ENCODE measurements around the gene GP5.

The GP5 gene

GRCh38 chr3:194447161-194447560, 48.1 kb upstream of the GP5 start:
- no peak for TF ChIP-seq TSHZ2 (CRISPR knock-in tag; IDR thresholded peaks at IDR 0.05)
- no peak for TF ChIP-seq RARB (CRISPR knock-in tag; IDR thresholded peaks at IDR 0.05)
- TF ChIP-seq SNAI2 (CRISPR knock-in tag; IDR thresholded peaks at IDR 0.05), result no peak
- no peak for TF ChIP-seq TCF4 (CRISPR knock-in tag; IDR thresholded peaks at IDR 0.05; ENCODE audit: borderline replicate concordance)
- no peak for TF ChIP-seq ZFP3 (CRISPR knock-in tag; IDR thresholded peaks at IDR 0.05)
- no peak for TF ChIP-seq ZC3H10 (CRISPR knock-in tag; IDR thresholded peaks at IDR 0.05)
- no peak for TF ChIP-seq PPARA (CRISPR knock-in tag; IDR thresholded peaks at IDR 0.05; ENCODE audit: borderline replicate concordance)
- no peak for TF ChIP-seq BACH2 (CRISPR knock-in tag; IDR thresholded peaks at IDR 0.05; ENCODE audit: borderline replicate concordance)
- TF ChIP-seq ESRRG (CRISPR knock-in tag; IDR thresholded peaks at IDR 0.05), result no peak
- TF ChIP-seq ARNTL (CRISPR knock-in tag; IDR thresholded peaks at IDR 0.05; ENCODE audit: borderline replicate concordance, low read depth), result no peak
- no peak for TF ChIP-seq POU6F1 (CRISPR knock-in tag; IDR thresholded peaks at IDR 0.05; ENCODE audit: borderline replicate concordance, low read depth)
- TF ChIP-seq GLIS3 (CRISPR knock-in tag; IDR thresholded peaks at IDR 0.05), result no peak
- TF ChIP-seq ZNF8 (CRISPR knock-in tag; IDR thresholded peaks at IDR 0.05), result no peak
- no peak for TF ChIP-seq ZNF565 (CRISPR knock-in tag; conservative IDR thresholded peaks at IDR 0.05; ENCODE audit: low read depth)
- ATAC-seq, result no peak

GRCh38 chr3:194446754-194447153, 47.7 kb upstream of the GP5 start:
- TF ChIP-seq ZNF8 (CRISPR knock-in tag; IDR thresholded peaks at IDR 0.05), result no peak
- TF ChIP-seq ZNF565 (CRISPR knock-in tag; conservative IDR thresholded peaks at IDR 0.05; ENCODE audit: low read depth), result no peak
- no peak for TF ChIP-seq ARNTL (CRISPR knock-in tag; IDR thresholded peaks at IDR 0.05; ENCODE audit: borderline replicate concordance, low read depth)
- TF ChIP-seq ZFP30 (CRISPR knock-in tag; IDR thresholded peaks at IDR 0.05), result no peak
- TF ChIP-seq PPARA (CRISPR knock-in tag; IDR thresholded peaks at IDR 0.05; ENCODE audit: borderline replicate concordance), result no peak
- no peak for TF ChIP-seq ZC3H10 (CRISPR knock-in tag; IDR thresholded peaks at IDR 0.05)
- no peak for TF ChIP-seq PATZ1 (CRISPR knock-in tag; IDR thresholded peaks at IDR 0.05; ENCODE audit: borderline replicate concordance)
- TF ChIP-seq POU6F1 (CRISPR knock-in tag; IDR thresholded peaks at IDR 0.05; ENCODE audit: borderline replicate concordance, low read depth), result no peak
- no peak for TF ChIP-seq ZFP3 (CRISPR knock-in tag; IDR thresholded peaks at IDR 0.05)
- no peak for TF ChIP-seq TCF4 (CRISPR knock-in tag; IDR thresholded peaks at IDR 0.05; ENCODE audit: borderline replicate concordance)
- TF ChIP-seq CSRNP3 (CRISPR knock-in tag; IDR thresholded peaks at IDR 0.05), result no peak
- TF ChIP-seq ZNF70 (CRISPR knock-in tag; IDR thresholded peaks at IDR 0.05), result no peak
- TF ChIP-seq CREB5 (CRISPR knock-in tag; IDR thresholded peaks at IDR 0.05; ENCODE audit: low read depth), result no peak
- no peak for ATAC-seq

Measured in SK-N-SH treated with all-trans-retinoic acid at 6 μM for 48 hours (cell line).